ENCODE measurements around the gene OR7C2. TPM values are rescaled to one million over a fixed set of nuclear protein-coding genes. Genes with fewer than 3 reads are reported as not detected.

Gene OR7C2
- total and polyA plus RNA-seq, 2 donors (not counting 1 experiment from before 2014, with no cell fraction given): not detected

DNA sequence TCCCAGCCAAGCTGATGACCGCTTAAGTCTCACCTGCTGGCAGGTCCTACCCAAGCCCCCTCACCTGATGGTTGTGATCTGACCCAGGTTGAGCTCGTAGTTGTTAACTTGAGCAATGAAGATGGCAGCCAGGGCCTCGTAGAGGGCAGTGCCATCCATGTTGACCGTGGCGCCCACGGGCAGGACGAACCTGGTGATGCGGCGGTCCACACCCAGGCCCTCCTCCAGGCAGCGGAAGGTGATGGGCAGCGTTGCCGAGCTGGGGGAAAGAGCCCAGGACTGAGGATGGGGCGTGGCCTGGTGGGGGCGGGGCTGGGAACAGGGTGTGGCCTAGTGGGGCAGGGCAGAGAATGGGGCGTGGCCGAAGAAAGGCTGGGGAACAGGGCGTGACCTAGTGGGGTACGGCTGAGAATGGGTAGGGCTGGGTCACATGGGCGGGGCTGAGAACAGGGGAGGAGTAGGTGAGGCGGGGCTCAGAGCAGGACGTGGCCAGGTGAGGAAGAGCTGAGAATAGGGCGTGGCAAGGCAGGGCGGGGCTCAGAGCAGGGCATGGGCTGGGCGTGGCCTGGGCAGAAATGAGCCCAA lies 12.9 kb downstream of the OR7C2 start:
- DNase-seq (ENCODE audit: low read depth in 2 of 2): no peak
- Histone ChIP-seq H3K4me2 (ENCODE audit: extremely low read depth, insufficient read depth, low read length) (no peak overlapping the region), H3K4me3 (replicated peaks in 1 of 4; ENCODE audit: control extremely low read depth in 1 of 4, insufficient read depth in 1 of 4, low read depth in 3 of 4, low read length in 4 of 4) (no peak overlapping the region), H3K4me1 (ENCODE audit: control insufficient read depth, extremely low read depth, insufficient read depth, low read length) (no peaks in the 10 kb centered on the region), H3K27ac (ENCODE audit: insufficient read depth, low read length) (no peak overlapping the region), H3K36me3 (ENCODE audit: control insufficient read depth, insufficient read depth, low read length) (no peaks in the 10 kb centered on the region), H3K27me3 (ENCODE audit: control insufficient read depth, insufficient read depth, low read length) (no peaks in the 10 kb centered on the region), H3K9me3 (ENCODE audit: control insufficient read depth, insufficient read depth, low read depth, low read length) (no peaks in the 10 kb centered on the region), H3K9ac (ENCODE audit: insufficient read depth, low read length) (no peak overlapping the region), H3K79me2 (ENCODE audit: control insufficient read depth, insufficient read depth, low read length) (no peaks in the 10 kb centered on the region), H4K20me1 (ENCODE audit: control insufficient read depth, extremely low read depth, insufficient read depth, low read length) (no peaks in the 10 kb centered on the region), H2AFZ (ENCODE audit: low read length) (no peak overlapping the region)
- TF ChIP-seq, protein P1, sequence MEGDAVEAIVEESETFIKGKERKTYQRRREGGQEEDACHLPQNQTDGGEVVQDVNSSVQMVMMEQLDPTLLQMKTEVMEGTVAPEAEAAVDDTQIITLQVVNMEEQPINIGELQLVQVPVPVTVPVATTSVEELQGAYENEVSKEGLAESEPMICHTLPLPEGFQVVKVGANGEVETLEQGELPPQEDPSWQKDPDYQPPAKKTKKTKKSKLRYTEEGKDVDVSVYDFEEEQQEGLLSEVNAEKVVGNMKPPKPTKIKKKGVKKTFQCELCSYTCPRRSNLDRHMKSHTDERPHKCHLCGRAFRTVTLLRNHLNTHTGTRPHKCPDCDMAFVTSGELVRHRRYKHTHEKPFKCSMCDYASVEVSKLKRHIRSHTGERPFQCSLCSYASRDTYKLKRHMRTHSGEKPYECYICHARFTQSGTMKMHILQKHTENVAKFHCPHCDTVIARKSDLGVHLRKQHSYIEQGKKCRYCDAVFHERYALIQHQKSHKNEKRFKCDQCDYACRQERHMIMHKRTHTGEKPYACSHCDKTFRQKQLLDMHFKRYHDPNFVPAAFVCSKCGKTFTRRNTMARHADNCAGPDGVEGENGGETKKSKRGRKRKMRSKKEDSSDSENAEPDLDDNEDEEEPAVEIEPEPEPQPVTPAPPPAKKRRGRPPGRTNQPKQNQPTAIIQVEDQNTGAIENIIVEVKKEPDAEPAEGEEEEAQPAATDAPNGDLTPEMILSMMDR (conservative IDR thresholded peaks at IDR 0.05 in 1 of 2, IDR thresholded peaks at IDR 0.05 in 1 of 2; ENCODE audit: low read depth in 1 of 2, low read length in 2 of 2): no peak
- TF ChIP-seq EZH2 (IDR thresholded peaks at IDR 0.05; ENCODE audit: low read length, missing control alignments): no peak

DNA sequence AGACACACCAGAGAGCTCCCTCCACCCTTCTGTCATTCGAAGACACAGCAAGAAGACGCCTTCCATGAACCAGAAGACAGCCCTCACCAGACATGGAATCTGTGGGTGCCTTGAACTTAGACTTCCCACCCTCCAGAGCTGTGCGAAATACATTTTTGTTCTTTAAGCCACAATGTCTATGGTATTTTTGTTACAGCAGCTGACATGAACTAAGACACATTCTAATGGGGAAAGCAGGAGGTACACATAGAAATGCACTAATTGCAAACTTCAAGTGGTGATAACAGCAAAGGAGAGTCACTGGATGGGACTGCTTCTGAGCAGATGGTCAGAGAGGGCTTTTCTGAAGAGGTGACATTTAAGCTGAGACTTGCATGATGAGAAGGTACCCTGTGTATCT lies 16.2 kb downstream of the OR7C2 start:
- H4K20me1 ChIP-seq (ENCODE audit: control insufficient read depth, extremely low read depth, insufficient read depth, low read length): no peaks in the 10 kb centered on the region
- H2AFZ ChIP-seq (ENCODE audit: low read length): no peak overlapping the region
- H3K36me3 ChIP-seq (ENCODE audit: control insufficient read depth, insufficient read depth, low read length): no peaks in the 10 kb centered on the region
- no peaks in the 10 kb centered on the region for H3K79me2 ChIP-seq (ENCODE audit: control insufficient read depth, insufficient read depth, low read length)
- no peaks in the 10 kb centered on the region for H3K27me3 ChIP-seq (ENCODE audit: control insufficient read depth, insufficient read depth, low read length)
- H3K9me3 ChIP-seq (ENCODE audit: control insufficient read depth, insufficient read depth, low read depth, low read length): no peaks in the 10 kb centered on the region
- no peak for TF ChIP-seq EZH2 (IDR thresholded peaks at IDR 0.05; ENCODE audit: low read length, missing control alignments)
- TF ChIP-seq, protein P1 (conservative IDR thresholded peaks at IDR 0.05 in 1 of 2, IDR thresholded peaks at IDR 0.05 in 1 of 2; ENCODE audit: low read depth in 1 of 2, low read length in 2 of 2): no peak
- H3K4me1 ChIP-seq (ENCODE audit: control insufficient read depth, extremely low read depth, insufficient read depth, low read length): no peaks in the 10 kb centered on the region
- no peak overlapping the region for H3K4me3 ChIP-seq (replicated peaks in 1 of 4; ENCODE audit: control extremely low read depth in 1 of 4, insufficient read depth in 1 of 4, low read depth in 3 of 4, low read length in 4 of 4)
- no peak overlapping the region for H3K4me2 ChIP-seq (ENCODE audit: extremely low read depth, insufficient read depth, low read length)
- H3K27ac ChIP-seq (ENCODE audit: insufficient read depth, low read length): no peak overlapping the region
- no peak for DNase-seq (ENCODE audit: low read depth in 2 of 2)
- H3K9ac ChIP-seq (ENCODE audit: insufficient read depth, low read length): no peak overlapping the region

DNA sequence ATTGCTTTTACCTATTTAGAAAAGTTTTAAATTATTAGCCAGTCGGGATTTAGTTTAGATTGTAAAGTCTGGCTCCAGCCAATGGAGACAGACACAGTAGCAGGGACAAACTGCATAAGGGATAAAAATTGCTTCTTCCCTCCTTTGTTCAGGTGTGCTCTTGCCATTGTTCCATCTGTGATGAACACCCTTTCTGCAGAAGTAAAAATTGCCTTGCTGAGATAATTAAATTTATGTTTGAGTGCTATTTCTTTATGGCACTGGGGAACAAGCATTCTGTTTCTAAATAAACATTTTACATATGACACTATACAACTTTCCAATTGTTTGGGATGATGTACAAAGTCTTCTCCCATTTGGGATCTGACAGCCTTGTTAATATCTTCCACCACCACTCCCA lies 18.0 kb downstream of the OR7C2 start:
- H3K9me3 ChIP-seq (ENCODE audit: control insufficient read depth, insufficient read depth, low read depth, low read length): no peaks in the 10 kb centered on the region
- no peak overlapping the region for H3K4me3 ChIP-seq (replicated peaks in 1 of 4; ENCODE audit: control extremely low read depth in 1 of 4, insufficient read depth in 1 of 4, low read depth in 3 of 4, low read length in 4 of 4)
- no peak for TF ChIP-seq EZH2 (IDR thresholded peaks at IDR 0.05; ENCODE audit: low read length, missing control alignments)
- TF ChIP-seq, protein P1 (conservative IDR thresholded peaks at IDR 0.05 in 1 of 2, IDR thresholded peaks at IDR 0.05 in 1 of 2; ENCODE audit: low read depth in 1 of 2, low read length in 2 of 2): no peak
- no peaks in the 10 kb centered on the region for H3K79me2 ChIP-seq (ENCODE audit: control insufficient read depth, insufficient read depth, low read length)
- H3K4me1 ChIP-seq (ENCODE audit: control insufficient read depth, extremely low read depth, insufficient read depth, low read length): no peaks in the 10 kb centered on the region
- H3K27me3 ChIP-seq (ENCODE audit: control insufficient read depth, insufficient read depth, low read length): no peaks in the 10 kb centered on the region
- H3K4me2 ChIP-seq (ENCODE audit: extremely low read depth, insufficient read depth, low read length): no peak overlapping the region
- no peak for DNase-seq (ENCODE audit: low read depth in 2 of 2)
- H4K20me1 ChIP-seq (ENCODE audit: control insufficient read depth, extremely low read depth, insufficient read depth, low read length): no peaks in the 10 kb centered on the region
- H3K9ac ChIP-seq (ENCODE audit: insufficient read depth, low read length): no peak overlapping the region
- no peak overlapping the region for H2AFZ ChIP-seq (ENCODE audit: low read length)
- no peak overlapping the region for H3K27ac ChIP-seq (ENCODE audit: insufficient read depth, low read length)
- no peaks in the 10 kb centered on the region for H3K36me3 ChIP-seq (ENCODE audit: control insufficient read depth, insufficient read depth, low read length)

All from fibroblast of lung (primary cell).